MCF 10A (cell line): ENCODE data around the gene ASRGL1. TPM values are rescaled to one million over a fixed set of nuclear protein-coding genes. Genes with fewer than 3 reads are reported as not detected.

Experiments
- BruUV-seq: library from RNA; stranded (reverse); fragments of 400-500 nt; replicated peaks from 2 replicates; lab custom pipeline; 2021; lab: Mats Ljungman, UMichigan
- CTCF ChIA-PET: fragments of 300-600 bp; sonication (Branson Sonifier 250); formaldehyde crosslinking; extraction: SDS; loops from one replicate; lab custom pipeline; 2021; ENCODE audit warnings: antibody characterized with exemption, inconsistent platforms; lab: Yijun Ruan, JAX
- POLR2A ChIA-PET: fragments of 300-600, 350-650 bp; sonication (Branson Sonifier 250); formaldehyde crosslinking; extraction: SDS; loops from one replicate; lab custom pipeline; 2020; ENCODE audit warnings: antibody characterized with exemption, inconsistent platforms; lab: Yijun Ruan, JAX
- DNase-seq: peaks from one replicate; pipeline ENCODE4 v3.0.0-alpha.2; 2018; ENCODE audit not compliant: unreplicated experiment
- H3K27ac Mint-ChIP-seq: one replicate; pipeline ENCODE4 v1.8.0; 2022; ENCODE audit warnings: mild to moderate bottlenecking, low read depth, mixed read lengths; ENCODE audit not compliant: unreplicated experiment
- H3K27me3 Mint-ChIP-seq: one replicate; pipeline ENCODE4 v1.8.0; 2022; ENCODE audit warnings: mixed read lengths; ENCODE audit not compliant: insufficient read depth, unreplicated experiment
- H3K36me3 Mint-ChIP-seq: one replicate; pipeline ENCODE4 v1.8.0; 2022; ENCODE audit warnings: mild to moderate bottlenecking, moderate library complexity, mixed read lengths; ENCODE audit not compliant: insufficient read depth, unreplicated experiment
- H3K4me1 Mint-ChIP-seq: one replicate; pipeline ENCODE4 v1.8.0; 2022; ENCODE audit warnings: mixed read lengths; ENCODE audit not compliant: insufficient read depth, unreplicated experiment
- H3K4me3 Mint-ChIP-seq: one replicate; pipeline ENCODE4 v1.8.0; 2022; ENCODE audit warnings: mild to moderate bottlenecking, moderate library complexity, mixed read lengths; ENCODE audit not compliant: unreplicated experiment
- H3K9me3 Mint-ChIP-seq: one replicate; pipeline ENCODE4 v1.8.0; 2022; ENCODE audit warnings: mixed read lengths; ENCODE audit not compliant: unreplicated experiment
- intact Hi-C: fragments of 100-400 bp; cut with micrococcal nuclease; formaldehyde crosslinking; loops from 2 replicates; pipeline ENCODE4 v1.14.1; 2022
- total RNA-seq: library from RNA; stranded (reverse); gene quantifications from 2 replicates; pipeline ENCODE4 v1.2.3, GENCODE V29; 2022
- TF ChIP-seq, protein P1 (sequence below): fragments of 200-600 bp; IDR thresholded peaks from one replicate; pipeline ENCODE4 v1.8.0; 2022; ENCODE audit warnings: antibody characterized with exemption, mild to moderate bottlenecking; ENCODE audit not compliant: unreplicated experiment

The ASRGL1 gene
- total RNA-seq, 1 experiment from 2014 or later: 0.65 TPM

DNA sequence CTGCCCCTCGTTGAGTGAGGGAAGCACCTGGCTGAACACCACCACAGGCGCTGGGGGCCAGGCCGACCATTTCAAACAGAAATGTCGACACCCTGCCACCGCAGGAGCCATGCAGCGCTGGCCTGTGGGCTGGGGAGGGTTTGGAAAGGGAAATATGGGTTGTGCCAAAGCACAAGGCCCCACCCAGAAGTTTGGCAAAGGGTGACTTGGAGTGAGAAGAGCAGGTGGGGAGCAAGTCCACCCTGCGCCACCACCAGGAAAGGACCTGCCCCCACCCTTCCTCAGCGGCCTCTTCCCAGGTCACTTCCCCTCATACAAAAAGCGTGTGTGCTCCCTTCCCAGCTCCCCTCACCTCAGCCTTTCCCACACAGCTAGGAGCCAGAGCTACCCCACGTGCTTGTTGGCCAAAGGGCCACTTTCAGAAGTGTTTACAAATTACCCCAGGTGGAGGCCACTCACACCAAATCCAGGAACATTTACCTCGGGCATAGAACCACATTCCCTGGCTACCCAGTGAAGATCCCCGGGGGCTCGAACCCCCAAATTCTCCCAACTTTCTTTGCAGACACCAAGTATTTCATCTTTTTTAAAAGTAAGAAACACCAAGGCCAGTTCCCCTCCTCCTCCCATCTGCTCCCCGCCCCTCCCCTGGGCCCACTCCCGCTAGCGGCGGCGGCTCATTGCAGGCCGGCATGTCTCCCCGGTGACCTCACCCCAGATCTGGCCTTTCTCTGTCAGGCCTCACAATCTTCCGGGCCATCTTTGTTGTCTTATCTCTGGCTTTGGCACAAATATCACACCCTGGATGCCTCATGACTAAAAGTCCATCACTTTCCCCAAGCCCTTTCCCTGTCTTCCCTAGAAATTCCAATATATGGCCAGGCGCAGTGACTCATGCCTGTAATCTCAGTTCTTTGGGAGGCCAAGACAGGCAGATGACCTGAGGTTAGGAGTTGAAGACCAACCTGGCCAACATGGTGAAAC, 61.1 kb downstream of the ASRGL1 start:
- H3K9me3 Mint-ChIP-seq: no peaks in the 10 kb centered on the region
- TF ChIP-seq, protein P1, sequence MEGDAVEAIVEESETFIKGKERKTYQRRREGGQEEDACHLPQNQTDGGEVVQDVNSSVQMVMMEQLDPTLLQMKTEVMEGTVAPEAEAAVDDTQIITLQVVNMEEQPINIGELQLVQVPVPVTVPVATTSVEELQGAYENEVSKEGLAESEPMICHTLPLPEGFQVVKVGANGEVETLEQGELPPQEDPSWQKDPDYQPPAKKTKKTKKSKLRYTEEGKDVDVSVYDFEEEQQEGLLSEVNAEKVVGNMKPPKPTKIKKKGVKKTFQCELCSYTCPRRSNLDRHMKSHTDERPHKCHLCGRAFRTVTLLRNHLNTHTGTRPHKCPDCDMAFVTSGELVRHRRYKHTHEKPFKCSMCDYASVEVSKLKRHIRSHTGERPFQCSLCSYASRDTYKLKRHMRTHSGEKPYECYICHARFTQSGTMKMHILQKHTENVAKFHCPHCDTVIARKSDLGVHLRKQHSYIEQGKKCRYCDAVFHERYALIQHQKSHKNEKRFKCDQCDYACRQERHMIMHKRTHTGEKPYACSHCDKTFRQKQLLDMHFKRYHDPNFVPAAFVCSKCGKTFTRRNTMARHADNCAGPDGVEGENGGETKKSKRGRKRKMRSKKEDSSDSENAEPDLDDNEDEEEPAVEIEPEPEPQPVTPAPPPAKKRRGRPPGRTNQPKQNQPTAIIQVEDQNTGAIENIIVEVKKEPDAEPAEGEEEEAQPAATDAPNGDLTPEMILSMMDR: no peak
- intact Hi-C loops: no loop called here
- DNase-seq: no peak
- ChIA-PET POLR2A (no interaction called here), CTCF (interaction anchor here (1.1 to 2.8 kb wide), 3 partner anchors 17 to 144 kb away, joined by 3 to 12 read pairs (median 4); no protein-coding TSS in a partner anchor)
- H3K4me1 Mint-ChIP-seq: peaks cover 6% of the 10 kb centered on the region
- no peak overlapping the region for H3K27ac Mint-ChIP-seq
- no peaks in the 10 kb centered on the region for H3K27me3 Mint-ChIP-seq
- H3K4me3 Mint-ChIP-seq: no peak overlapping the region
- peaks cover 5% of the 10 kb centered on the region for H3K36me3 Mint-ChIP-seq
- BruUV-seq: no TSS peak

DNA sequence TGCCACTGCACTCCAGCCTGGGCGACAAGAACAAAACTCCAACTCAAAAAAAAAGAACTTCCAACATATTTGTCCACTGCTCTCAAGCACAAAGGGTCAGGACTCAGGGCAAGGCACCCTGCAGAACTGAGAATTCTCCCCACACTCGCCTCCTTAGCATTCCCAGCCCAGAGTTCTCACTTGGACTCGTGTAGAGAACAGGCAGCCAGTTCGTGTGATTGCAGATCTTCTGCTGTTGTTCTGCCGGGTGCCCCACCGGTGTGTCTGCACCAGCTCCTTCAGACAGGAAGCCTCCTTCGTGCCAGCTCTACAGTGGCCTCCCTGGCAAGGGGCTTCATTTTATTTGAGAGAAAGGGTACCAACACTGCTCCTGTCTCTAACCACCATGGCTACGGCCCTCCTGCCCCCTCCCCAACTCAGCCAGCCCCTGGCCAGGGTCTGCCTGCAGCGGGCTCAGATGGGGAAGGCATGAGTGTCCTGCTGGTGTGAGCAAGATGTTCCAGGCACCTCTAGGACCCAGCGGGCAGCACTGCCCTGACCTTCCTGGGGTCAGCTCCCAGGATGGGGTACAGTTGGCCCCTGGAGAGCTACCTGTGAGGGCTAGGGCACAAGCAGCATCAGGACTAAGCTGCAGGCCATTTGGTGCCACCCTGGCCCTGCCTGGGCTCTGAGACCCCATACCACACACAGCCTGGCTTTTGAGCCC, 62.1 kb downstream of the ASRGL1 start:
- H3K4me1 Mint-ChIP-seq: peaks cover 4% of the 10 kb centered on the region
- peaks cover 5% of the 10 kb centered on the region for H3K36me3 Mint-ChIP-seq
- intact Hi-C loops: no loop called here
- no peaks in the 10 kb centered on the region for H3K9me3 Mint-ChIP-seq
- no peaks in the 10 kb centered on the region for H3K27me3 Mint-ChIP-seq
- H3K4me3 Mint-ChIP-seq: no peak overlapping the region
- H3K27ac Mint-ChIP-seq: no peak overlapping the region
- ChIA-PET CTCF (interaction anchor here (0.7 to 2.8 kb wide), 3 partner anchors 18 to 143 kb away, joined by 3 to 12 read pairs (median 4); no protein-coding TSS in a partner anchor), POLR2A (interaction anchor here (0.7 kb wide), 1 partner anchor 160 kb away, joined by 3 read pairs; no protein-coding TSS in a partner anchor)
- TF ChIP-seq, protein P1: no peak
- BruUV-seq: no TSS peak
- DNase-seq: no peak

DNA sequence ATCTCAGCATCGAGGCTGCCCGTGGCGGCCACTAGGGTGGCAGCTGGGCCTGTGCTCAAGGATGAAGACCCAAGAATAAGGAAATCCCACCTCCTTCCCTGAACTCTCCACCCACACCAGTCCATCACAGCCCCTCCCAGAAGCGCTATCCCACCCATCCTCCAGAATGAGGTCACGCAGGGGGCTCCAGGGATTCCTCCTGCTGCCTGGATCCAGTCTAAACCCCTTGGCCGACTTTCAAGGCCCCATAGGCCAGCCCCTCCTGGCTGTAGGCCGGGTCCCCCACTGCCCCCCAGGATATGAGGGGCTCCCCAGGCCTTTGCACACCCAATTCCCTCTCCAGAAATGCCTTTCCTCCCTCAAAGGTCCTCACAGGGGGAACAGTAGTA, 62.6 kb downstream of the ASRGL1 start:
- DNase-seq: no peak
- no peaks in the 10 kb centered on the region for H3K9me3 Mint-ChIP-seq
- BruUV-seq: no TSS peak
- ChIA-PET CTCF (interaction anchor here (0.6 to 2.8 kb wide), 6 partner anchors 16 to 167 kb away, joined by 3 to 12 read pairs (median 4); no protein-coding TSS in a partner anchor), POLR2A (interaction anchor here (0.7 to 1.9 kb wide), 3 partner anchors 12 to 161 kb away, joined by 3 to 6 read pairs (median 6); no protein-coding TSS in a partner anchor)
- TF ChIP-seq, protein P1: no peak
- no peak overlapping the region for H3K4me3 Mint-ChIP-seq
- no peak overlapping the region for H3K27ac Mint-ChIP-seq
- H3K4me1 Mint-ChIP-seq: peaks cover 4% of the 10 kb centered on the region
- peaks cover 3% of the 10 kb centered on the region for H3K36me3 Mint-ChIP-seq
- H3K27me3 Mint-ChIP-seq: no peaks in the 10 kb centered on the region
- intact Hi-C loops: no loop called here
